Neutrophil (primary cell): ENCODE data around the gene RPS28.

Source experiments
- H3K27ac ChIP-seq: fragments of 200-600 bp; sonication (generic); 2 replicates; pipeline ENCODE4 v1.5.1; 2016; ENCODE audit warnings: mild to moderate bottlenecking, moderate library complexity
- H3K27me3 ChIP-seq: fragments of 200-600 bp; sonication (generic); 2 replicates; pipeline ENCODE4 v1.6.0; 2016; ENCODE audit warnings: mild to moderate bottlenecking
- H3K36me3 ChIP-seq: fragments of 200-600 bp; sonication (generic); 2 replicates; pipeline ENCODE4 v1.5.1; 2017
- H3K4me1 ChIP-seq, 2 experiments: fragments of 200-600 bp in 1 of 2; sonication (generic) in 1 of 2; 1 replicate in 1 of 2; 2 replicates in 1 of 2; pipeline versions ENCODE4 v1.5.1 to v1.6.1; 2013 to 2016; ENCODE audit warnings: low read depth in 1 of 2, low read length in 1 of 2, mild to moderate bottlenecking in 1 of 2, moderate library complexity in 1 of 2; ENCODE audit not compliant: control insufficient read depth in 1 of 2, insufficient read depth in 1 of 2
- H3K4me3 ChIP-seq, 2 experiments: fragments of 200-600 bp in 1 of 2; sonication (generic) in 1 of 2; 1 replicate in 1 of 2; 2 replicates in 1 of 2; pipeline ENCODE4 v1.5.1; 2013 to 2016; ENCODE audit warnings: low read depth in 1 of 2, low read length in 1 of 2, mild to moderate bottlenecking in 1 of 2, moderate library complexity in 1 of 2
- H3K9me3 ChIP-seq: fragments of 200-600 bp; sonication (generic); 2 replicates; pipeline ENCODE4 v1.5.1; 2016
- TF ChIP-seq, protein P1 (sequence below): fragments of 200-600 bp; sonication (generic); IDR thresholded peaks from 2 replicates; pipeline ENCODE4 v1.5.1; 2016; ENCODE audit warnings: antibody characterized with exemption

The RPS28 gene

DNA sequence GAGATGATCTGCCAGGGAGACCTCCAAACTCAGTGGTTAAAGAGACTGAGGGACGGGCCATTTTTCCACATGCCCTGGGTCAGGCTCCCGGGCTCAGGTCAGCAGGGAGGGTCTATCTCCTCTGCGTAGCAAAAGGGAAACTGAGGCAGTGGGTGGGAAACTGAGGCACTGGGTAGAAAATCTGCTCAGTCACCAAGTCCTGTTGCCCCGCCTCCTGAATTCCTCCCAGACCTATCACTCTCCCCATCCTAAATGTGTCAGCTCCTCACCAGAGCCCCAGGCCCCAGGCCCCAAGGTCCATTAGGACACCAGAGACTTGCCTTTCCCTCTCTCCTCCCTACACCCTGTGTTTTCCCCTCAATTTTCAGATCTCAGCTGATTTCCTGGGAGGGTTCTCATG, 15.5 kb upstream of the RPS28 start:
- peaks cover 16% of the 10 kb centered on the region for H3K27me3 ChIP-seq
- no peak overlapping the region for H3K27ac ChIP-seq
- H3K9me3 ChIP-seq = no peaks in the 10 kb centered on the region
- peaks cover 12 to 13% of the 10 kb centered on the region in 2 experiments for H3K4me1 ChIP-seq
- TF ChIP-seq, protein P1, sequence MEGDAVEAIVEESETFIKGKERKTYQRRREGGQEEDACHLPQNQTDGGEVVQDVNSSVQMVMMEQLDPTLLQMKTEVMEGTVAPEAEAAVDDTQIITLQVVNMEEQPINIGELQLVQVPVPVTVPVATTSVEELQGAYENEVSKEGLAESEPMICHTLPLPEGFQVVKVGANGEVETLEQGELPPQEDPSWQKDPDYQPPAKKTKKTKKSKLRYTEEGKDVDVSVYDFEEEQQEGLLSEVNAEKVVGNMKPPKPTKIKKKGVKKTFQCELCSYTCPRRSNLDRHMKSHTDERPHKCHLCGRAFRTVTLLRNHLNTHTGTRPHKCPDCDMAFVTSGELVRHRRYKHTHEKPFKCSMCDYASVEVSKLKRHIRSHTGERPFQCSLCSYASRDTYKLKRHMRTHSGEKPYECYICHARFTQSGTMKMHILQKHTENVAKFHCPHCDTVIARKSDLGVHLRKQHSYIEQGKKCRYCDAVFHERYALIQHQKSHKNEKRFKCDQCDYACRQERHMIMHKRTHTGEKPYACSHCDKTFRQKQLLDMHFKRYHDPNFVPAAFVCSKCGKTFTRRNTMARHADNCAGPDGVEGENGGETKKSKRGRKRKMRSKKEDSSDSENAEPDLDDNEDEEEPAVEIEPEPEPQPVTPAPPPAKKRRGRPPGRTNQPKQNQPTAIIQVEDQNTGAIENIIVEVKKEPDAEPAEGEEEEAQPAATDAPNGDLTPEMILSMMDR = no peak
- peaks cover 22% of the 10 kb centered on the region for H3K36me3 ChIP-seq
- H3K4me3 ChIP-seq = no peak overlapping the region

DNA sequence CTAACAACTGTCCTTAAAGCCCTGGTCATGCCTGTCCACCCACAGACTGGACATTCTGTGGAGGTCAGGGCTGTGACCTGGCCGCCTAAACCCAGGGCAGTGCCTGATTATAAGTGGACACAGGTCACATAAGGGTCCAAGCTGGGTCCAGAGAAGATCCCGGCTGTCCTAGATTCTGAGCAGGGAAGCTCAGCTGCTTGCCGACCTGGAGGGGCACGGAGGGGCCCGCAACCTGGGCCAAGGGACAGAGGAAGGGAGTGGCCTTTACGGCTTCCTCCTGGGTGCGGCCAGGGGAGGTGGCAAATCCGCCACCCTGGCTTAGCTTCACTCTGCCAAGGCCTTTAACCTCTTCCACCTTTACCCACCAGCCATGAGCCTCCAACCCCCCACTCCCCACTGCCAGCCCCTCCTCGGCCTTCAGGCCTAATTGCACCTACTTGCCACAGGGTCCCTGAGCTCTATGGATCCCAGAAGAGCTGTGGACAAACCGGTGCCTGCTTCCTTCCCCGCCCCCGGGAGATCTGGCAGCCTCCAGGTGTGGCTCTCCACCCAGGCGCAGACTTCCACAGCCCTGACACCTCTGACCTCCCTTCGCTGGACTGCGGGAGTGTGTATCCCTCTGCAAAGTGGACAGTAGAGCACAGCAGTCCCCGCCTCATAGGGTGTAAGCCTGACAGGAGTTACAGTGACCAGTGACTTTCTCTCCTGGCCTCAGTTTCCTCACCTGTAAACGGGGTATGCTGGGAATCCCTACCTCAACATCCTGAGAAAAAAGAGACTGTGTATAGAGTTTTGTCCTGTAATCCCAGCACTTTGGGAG, 14.9 kb upstream of the RPS28 start:
- Histone ChIP-seq H3K4me3 (no peak overlapping the region), H3K27me3 (peaks cover 16% of the 10 kb centered on the region), H3K27ac (no peak overlapping the region), H3K9me3 (no peaks in the 10 kb centered on the region), H3K4me1 (peaks cover 12 to 13% of the 10 kb centered on the region in 2 experiments), H3K36me3 (peaks cover 29% of the 10 kb centered on the region)
- TF ChIP-seq, protein P1 = no peak

DNA sequence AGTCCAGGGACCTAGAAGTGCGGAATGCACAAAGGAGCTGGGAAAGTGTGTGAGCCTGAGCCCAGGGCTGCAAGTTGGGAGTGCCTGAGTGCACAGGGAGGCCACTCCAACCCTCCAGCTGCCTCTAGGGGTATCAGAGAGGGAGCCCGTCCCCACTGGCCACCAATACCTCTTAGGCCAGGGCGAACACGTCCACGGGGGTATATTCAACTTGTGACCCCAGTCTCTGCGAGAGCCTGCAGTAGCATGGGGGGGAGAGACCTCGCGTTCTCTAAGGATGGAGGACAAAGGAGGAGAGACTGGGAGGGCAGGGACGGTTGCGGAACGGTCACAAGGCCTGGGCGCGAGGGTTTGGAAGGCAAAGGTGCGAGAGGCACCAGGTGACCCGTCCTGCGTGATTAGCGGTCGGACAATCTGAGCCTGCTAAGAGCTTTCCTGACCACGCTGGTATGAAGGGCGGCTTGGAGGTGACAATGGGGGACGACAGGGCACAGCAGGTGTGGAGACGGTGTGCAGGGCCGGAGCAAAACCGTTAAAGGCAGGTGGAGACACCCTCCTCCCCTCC, 13.8 kb upstream of the RPS28 start:
- peaks cover 14% of the 10 kb centered on the region for H3K27me3 ChIP-seq
- TF ChIP-seq, protein P1 = no peak
- H3K9me3 ChIP-seq = no peaks in the 10 kb centered on the region
- no peak overlapping the region for H3K27ac ChIP-seq
- H3K4me3 ChIP-seq = peak overlapping the region; percentile 47 to 49
- H3K4me1 ChIP-seq = peaks cover 12 to 13% of the 10 kb centered on the region in 2 experiments
- H3K36me3 ChIP-seq = peaks cover 39% of the 10 kb centered on the region

DNA sequence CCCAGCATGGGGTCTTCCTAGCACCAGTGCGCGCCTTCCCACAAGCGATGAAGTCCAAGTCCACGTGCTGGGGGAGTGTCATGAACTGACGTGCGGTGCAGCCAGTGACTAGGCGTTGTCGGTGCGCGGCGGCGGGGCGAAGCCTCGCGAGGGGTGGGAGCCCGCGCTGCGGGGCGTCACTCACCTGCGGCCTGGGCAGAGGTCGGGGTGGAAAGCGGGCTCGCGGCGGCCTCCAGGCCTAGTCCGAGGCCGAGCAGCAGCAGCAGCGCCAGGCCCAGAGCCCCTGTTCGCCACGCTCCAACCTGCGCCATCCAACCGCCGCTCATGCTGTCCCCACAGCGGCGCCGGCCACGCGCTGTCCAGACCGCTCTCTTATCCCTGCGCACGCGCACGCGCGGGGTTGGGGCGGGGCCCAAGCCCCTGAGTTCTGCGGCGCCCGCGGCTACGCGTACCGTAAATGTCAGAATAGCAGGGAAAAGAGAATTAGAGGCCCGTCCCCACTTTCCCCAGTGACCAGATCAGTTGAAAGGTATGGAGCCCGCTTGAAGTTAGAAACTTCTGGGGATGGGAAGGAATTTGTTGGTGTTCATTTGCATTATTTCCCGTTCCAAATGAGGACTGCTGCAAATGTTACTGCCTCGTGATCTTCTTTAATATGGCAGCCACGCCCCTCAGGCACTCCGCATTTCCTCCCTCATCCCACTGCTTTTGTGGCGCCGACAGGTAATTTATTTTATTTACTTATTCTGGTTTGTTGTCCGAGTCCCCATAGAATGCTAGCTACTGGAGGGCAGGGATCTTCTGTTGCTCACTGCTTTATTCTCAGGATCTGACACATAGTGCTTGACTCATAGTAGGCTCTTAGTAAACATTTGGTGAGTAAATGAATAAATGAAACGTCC, 13.1 kb upstream of the RPS28 start, which contains the start of gene CD320:
TSS of gene CD320 (minus strand) at position 394 of the 902 bp plus-strand sequence. CDS start at position 326, 68 bp downstream.
- peak within 1 kb of the TSS; percentile 47 to 49 for H3K4me3 ChIP-seq
- TF ChIP-seq, protein P1 = no peak
- peaks cover 12 to 13% of the 10 kb centered on the region in 2 experiments for H3K4me1 ChIP-seq
- peaks cover 14% of the 10 kb centered on the region for H3K27me3 ChIP-seq
- H3K36me3 ChIP-seq = peaks cover 46% of the 10 kb centered on the region
- H3K27ac ChIP-seq = no peak within 1 kb of the TSS
- no peaks in the 10 kb centered on the region for H3K9me3 ChIP-seq

DNA sequence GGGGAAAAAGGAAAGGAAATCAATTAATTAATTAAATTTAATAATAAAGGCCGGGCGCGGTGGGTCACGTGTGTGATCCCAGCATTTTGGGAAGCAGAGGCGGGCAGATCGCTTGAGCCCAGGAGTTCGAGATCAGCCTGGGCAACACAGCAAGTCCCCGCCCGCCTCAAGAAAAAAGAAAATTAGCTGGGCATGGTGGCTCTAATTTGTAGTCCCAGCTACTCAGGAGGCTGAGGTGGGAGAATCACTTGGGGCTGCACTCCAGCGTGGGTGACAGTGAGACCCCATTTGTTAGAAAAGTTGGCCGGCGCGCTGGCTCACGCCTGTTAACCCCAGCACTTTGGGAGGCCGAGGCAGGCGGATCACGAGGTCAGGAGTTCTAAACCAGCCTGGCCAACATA, 12.4 kb upstream of the RPS28 start:
- peaks cover 14% of the 10 kb centered on the region for H3K27me3 ChIP-seq
- peaks cover 52% of the 10 kb centered on the region for H3K36me3 ChIP-seq
- H3K9me3 ChIP-seq = no peaks in the 10 kb centered on the region
- no peak overlapping the region for H3K27ac ChIP-seq
- peak overlapping the region in 1 of 2 experiments; percentile 49 for H3K4me3 ChIP-seq
- TF ChIP-seq, protein P1 = no peak
- peaks cover 12 to 13% of the 10 kb centered on the region in 2 experiments for H3K4me1 ChIP-seq
